ENCODE results near the gene OR2L8.

The OR2L8 gene, protein sequence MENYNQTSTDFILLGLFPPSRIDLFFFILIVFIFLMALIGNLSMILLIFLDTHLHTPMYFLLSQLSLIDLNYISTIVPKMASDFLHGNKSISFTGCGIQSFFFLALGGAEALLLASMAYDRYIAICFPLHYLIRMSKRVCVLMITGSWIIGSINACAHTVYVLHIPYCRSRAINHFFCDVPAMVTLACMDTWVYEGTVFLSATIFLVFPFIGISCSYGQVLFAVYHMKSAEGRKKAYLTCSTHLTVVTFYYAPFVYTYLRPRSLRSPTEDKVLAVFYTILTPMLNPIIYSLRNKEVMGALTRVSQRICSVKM

DNA sequence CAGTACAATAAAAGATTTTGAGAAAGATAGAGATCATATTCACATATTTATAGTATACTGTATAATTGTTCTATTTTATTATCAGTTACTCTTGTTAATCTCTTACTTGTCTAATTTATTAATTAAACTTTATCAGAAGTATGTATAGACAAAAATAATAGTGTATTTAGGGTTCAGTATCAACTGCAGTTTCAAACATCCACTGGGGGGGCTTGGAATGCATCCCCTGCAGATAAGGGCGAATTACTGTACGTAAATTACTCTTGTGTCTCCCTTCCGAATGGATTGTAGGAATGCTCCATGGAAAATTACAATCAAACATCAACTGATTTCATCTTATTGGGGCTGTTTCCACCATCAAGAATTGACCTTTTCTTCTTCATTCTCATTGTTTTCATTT, at the start of gene OR2L8:
OR2L8 (plus strand) TSS at position 301 of the 400 bp plus-strand sequence; CDS start at position 301, 0 bp downstream.
- no peak for TF ChIP-seq ZNF274 (IDR thresholded peaks at IDR 0.05; ENCODE audit: low read depth, low read length)
- no peak for TF ChIP-seq SUZ12 (IDR thresholded peaks at IDR 0.05; ENCODE audit: extremely low read depth, insufficient read depth, insufficient read length)
- TF ChIP-seq YY1 (IDR thresholded peaks at IDR 0.05; ENCODE audit: insufficient read depth, insufficient read length): no peak
- Histone ChIP-seq H3K9me3 (ENCODE audit: insufficient read depth, low read length) (no peaks in the 10 kb centered on the region), H3K4me3 (ENCODE audit: insufficient read length, low read depth) (no peak within 1 kb of the TSS), H3K36me3 (ENCODE audit: insufficient read depth, insufficient read length, low read length) (no peaks in the 10 kb centered on the region), H3K4me1 (ENCODE audit: insufficient read depth, insufficient read length) (no peaks in the 10 kb centered on the region), H3K9ac (ENCODE audit: insufficient read length, low read depth) (no peak within 1 kb of the TSS), H3K27me3 (ENCODE audit: insufficient read depth, insufficient read length) (no peaks in the 10 kb centered on the region)
- DNase-seq (ENCODE audit: low read depth, low spot score): no peak

DNA sequence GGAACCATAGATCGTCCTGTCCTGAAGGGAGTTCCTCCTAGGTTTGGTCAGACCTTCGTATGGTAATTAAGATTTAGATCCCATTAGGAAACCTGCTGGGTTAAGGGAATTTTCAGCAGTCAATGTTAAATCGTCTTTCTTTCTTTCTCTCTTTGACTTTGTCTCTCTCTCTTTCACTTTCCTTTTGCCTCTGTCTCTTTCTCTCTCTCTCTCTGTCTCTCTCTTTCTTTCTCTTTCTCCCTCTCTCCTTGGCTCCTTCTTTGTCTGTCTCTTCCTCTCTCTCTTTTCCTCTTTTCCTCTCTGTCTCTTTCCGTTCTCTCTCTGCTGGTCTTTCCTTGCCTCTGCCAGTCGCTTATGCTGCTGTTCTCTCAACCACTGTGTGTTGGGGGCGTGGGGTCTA, 44.5 kb upstream of the OR2L8 start:
- TF ChIP-seq YY1 (IDR thresholded peaks at IDR 0.05; ENCODE audit: insufficient read depth, insufficient read length) (no peak), SUZ12 (IDR thresholded peaks at IDR 0.05; ENCODE audit: extremely low read depth, insufficient read depth, insufficient read length) (no peak), ZNF274 (IDR thresholded peaks at IDR 0.05; ENCODE audit: low read depth, low read length) (no peak)
- Histone ChIP-seq H3K4me3 (ENCODE audit: insufficient read length, low read depth) (no peak overlapping the region), H3K36me3 (ENCODE audit: insufficient read depth, insufficient read length, low read length) (no peaks in the 10 kb centered on the region), H3K9me3 (ENCODE audit: insufficient read depth, low read length) (peaks cover 11% of the 10 kb centered on the region; the same call in 1 of the 2 replicates), H3K9ac (ENCODE audit: insufficient read length, low read depth) (no peak overlapping the region), H3K27me3 (ENCODE audit: insufficient read depth, insufficient read length) (no peaks in the 10 kb centered on the region), H3K4me1 (ENCODE audit: insufficient read depth, insufficient read length) (no peaks in the 10 kb centered on the region)
- DNase-seq (ENCODE audit: low read depth, low spot score): no peak

DNA sequence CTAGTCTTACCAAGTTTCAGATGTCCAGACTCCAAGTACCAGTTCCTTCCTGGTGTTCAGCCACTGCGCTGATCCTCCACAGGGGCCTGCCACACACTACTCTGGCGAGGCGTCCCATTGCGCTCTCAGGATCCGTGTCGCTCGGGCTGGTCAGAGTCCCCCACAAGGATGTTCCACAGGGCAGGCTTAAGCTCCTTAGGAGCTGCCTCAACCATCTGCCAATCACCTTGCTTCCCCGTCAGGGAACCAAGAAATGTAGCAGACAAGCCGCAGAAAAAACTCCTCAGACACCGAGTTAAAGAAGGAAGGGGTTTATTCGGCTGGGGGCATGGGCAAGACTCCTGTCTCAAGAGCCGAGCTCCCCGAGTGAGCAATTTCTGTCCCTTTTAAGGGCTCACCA, 43.5 kb upstream of the OR2L8 start:
- DNase-seq (ENCODE audit: low read depth, low spot score): no peak
- Histone ChIP-seq H3K36me3 (ENCODE audit: insufficient read depth, insufficient read length, low read length) (no peaks in the 10 kb centered on the region), H3K4me3 (ENCODE audit: insufficient read length, low read depth) (no peak overlapping the region), H3K9ac (ENCODE audit: insufficient read length, low read depth) (no peak overlapping the region), H3K27me3 (ENCODE audit: insufficient read depth, insufficient read length) (no peaks in the 10 kb centered on the region), H3K9me3 (ENCODE audit: insufficient read depth, low read length) (peaks cover 11% of the 10 kb centered on the region; the same call in 1 of the 2 replicates), H3K4me1 (ENCODE audit: insufficient read depth, insufficient read length) (no peaks in the 10 kb centered on the region)
- TF ChIP-seq YY1 (IDR thresholded peaks at IDR 0.05; ENCODE audit: insufficient read depth, insufficient read length): no peak
- TF ChIP-seq SUZ12 (IDR thresholded peaks at IDR 0.05; ENCODE audit: extremely low read depth, insufficient read depth, insufficient read length): no peak
- TF ChIP-seq ZNF274 (IDR thresholded peaks at IDR 0.05; ENCODE audit: low read depth, low read length): no peak

DNA sequence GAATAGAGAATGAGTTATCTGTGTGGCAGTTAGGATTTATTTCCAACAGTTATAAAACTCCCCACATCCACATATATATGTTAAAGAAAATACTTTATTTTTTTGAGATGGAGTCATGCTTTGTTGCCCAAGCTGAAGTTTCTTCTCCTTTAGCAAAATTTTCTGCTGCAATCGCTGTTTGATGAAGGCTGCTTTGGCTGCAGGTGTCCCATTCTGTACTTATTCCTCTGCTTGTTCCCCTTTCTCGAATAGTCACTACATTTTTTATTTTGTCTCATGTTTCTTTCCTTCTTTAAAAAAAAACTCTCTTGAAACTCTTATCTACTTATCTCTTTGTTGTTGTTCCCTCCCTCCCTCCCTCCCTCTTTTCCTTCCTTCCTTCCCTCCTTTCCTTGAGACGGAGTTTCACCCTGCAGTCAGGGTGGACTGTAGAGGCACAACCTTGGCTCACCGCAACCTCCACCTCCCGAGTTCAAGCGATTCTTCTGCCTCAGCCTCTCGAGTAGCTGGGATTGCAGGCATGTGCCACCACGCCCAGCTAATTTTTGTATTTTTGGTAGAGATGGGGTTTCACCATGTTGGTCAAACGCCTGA, 42.7 kb upstream of the OR2L8 start:
- Histone ChIP-seq H3K9me3 (ENCODE audit: insufficient read depth, low read length) (peaks cover 11% of the 10 kb centered on the region; the same call in 1 of the 2 replicates), H3K4me1 (ENCODE audit: insufficient read depth, insufficient read length) (no peaks in the 10 kb centered on the region), H3K27me3 (ENCODE audit: insufficient read depth, insufficient read length) (no peaks in the 10 kb centered on the region), H3K36me3 (ENCODE audit: insufficient read depth, insufficient read length, low read length) (no peaks in the 10 kb centered on the region), H3K4me3 (ENCODE audit: insufficient read length, low read depth) (no peak overlapping the region), H3K9ac (ENCODE audit: insufficient read length, low read depth) (no peak overlapping the region)
- TF ChIP-seq YY1 (IDR thresholded peaks at IDR 0.05; ENCODE audit: insufficient read depth, insufficient read length) (no peak), SUZ12 (IDR thresholded peaks at IDR 0.05; ENCODE audit: extremely low read depth, insufficient read depth, insufficient read length) (no peak), ZNF274 (IDR thresholded peaks at IDR 0.05; ENCODE audit: low read depth, low read length) (no peak)
- no peak for DNase-seq (ENCODE audit: low read depth, low spot score)

DNA sequence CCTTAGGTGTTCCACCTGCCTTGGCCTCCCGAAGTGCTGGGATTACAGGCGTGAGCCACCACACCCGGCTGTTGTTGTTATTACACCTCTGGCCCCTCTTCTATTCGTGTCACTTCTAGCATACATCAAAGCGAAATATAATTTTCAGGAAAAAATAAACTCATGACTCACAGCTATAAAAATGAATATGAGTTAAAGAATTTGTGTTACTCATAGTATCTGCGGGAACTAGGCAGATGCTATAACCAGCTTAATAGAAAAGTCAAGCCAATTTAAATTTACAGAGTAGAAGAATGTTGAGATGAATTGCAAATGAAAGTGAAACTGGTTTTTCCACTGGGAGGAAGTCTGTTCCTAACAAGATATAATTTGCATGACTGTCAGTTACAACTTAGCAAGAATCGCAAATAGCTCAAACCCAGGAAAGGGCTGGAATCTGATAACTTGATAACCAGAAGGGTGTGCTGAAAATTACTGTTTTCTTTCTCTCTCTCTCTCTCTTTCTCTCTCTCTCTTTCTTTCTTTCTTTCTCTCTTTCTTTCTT, 42.1 kb upstream of the OR2L8 start:
- H3K36me3 ChIP-seq (ENCODE audit: insufficient read depth, insufficient read length, low read length): no peaks in the 10 kb centered on the region
- no peak overlapping the region for H3K9ac ChIP-seq (ENCODE audit: insufficient read length, low read depth)
- DNase-seq (ENCODE audit: low read depth, low spot score): no peak
- H3K4me3 ChIP-seq (ENCODE audit: insufficient read length, low read depth): no peak overlapping the region
- H3K27me3 ChIP-seq (ENCODE audit: insufficient read depth, insufficient read length): no peaks in the 10 kb centered on the region
- no peak for TF ChIP-seq YY1 (IDR thresholded peaks at IDR 0.05; ENCODE audit: insufficient read depth, insufficient read length)
- H3K9me3 ChIP-seq (ENCODE audit: insufficient read depth, low read length): peaks cover 11% of the 10 kb centered on the region; the same call in 1 of the 2 replicates
- no peaks in the 10 kb centered on the region for H3K4me1 ChIP-seq (ENCODE audit: insufficient read depth, insufficient read length)

DNA sequence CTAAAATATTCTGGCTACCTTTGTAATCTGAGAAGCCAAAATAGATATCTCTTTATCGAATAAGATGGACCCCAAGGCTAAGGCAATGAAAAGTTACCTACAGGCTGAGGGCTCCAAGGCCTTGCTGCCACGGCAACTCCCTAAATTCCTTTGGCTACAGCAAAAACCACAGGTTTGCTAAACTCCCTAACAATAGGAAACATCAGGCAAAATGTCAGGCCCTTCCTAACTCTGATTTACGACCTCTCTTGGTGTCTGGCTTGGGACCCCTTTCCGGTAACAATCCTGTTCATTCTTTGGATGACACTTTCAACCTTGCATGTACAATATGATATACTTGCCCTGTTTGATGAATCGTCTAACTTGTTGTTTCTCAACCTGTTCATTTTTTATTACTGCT, 39.9 kb upstream of the OR2L8 start:
- H3K4me3 ChIP-seq (ENCODE audit: insufficient read length, low read depth): no peak overlapping the region
- TF ChIP-seq YY1 (IDR thresholded peaks at IDR 0.05; ENCODE audit: insufficient read depth, insufficient read length) (no peak), SUZ12 (IDR thresholded peaks at IDR 0.05; ENCODE audit: extremely low read depth, insufficient read depth, insufficient read length) (no peak), ZNF274 (IDR thresholded peaks at IDR 0.05; ENCODE audit: low read depth, low read length) (no peak)
- no peak overlapping the region for H3K9ac ChIP-seq (ENCODE audit: insufficient read length, low read depth)
- DNase-seq (ENCODE audit: low read depth, low spot score): no peak
- H3K27me3 ChIP-seq (ENCODE audit: insufficient read depth, insufficient read length): no peaks in the 10 kb centered on the region
- H3K4me1 ChIP-seq (ENCODE audit: insufficient read depth, insufficient read length): no peaks in the 10 kb centered on the region
- no peaks in the 10 kb centered on the region for H3K36me3 ChIP-seq (ENCODE audit: insufficient read depth, insufficient read length, low read length)
- peaks cover 11% of the 10 kb centered on the region; the same call in 1 of the 2 replicates for H3K9me3 ChIP-seq (ENCODE audit: insufficient read depth, low read length)

DNA sequence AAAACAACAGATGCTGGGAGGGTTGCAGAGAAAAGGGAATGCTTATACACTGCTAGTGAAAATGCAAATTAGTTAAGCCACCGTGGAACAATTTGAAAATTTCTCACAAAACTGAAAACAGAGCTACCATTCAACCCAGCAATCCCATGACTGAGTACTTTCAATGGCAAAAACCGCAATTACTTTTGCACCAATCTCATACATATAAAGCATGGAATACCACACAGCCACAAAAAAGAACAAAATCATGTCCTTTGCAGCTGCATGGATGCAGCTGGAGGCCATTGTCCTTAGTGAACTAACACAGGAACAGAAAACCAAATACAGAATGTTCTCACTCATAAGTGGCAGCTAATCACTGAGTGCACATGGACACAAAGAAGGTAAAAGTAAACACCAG, 34.9 kb upstream of the OR2L8 start:
- no peaks in the 10 kb centered on the region for H3K4me1 ChIP-seq (ENCODE audit: insufficient read depth, insufficient read length)
- DNase-seq (ENCODE audit: low read depth, low spot score): no peak
- H3K9ac ChIP-seq (ENCODE audit: insufficient read length, low read depth): no peak overlapping the region
- no peaks in the 10 kb centered on the region for H3K36me3 ChIP-seq (ENCODE audit: insufficient read depth, insufficient read length, low read length)
- no peak overlapping the region for H3K4me3 ChIP-seq (ENCODE audit: insufficient read length, low read depth)
- H3K27me3 ChIP-seq (ENCODE audit: insufficient read depth, insufficient read length): no peaks in the 10 kb centered on the region
- H3K9me3 ChIP-seq (ENCODE audit: insufficient read depth, low read length): no peaks in the 10 kb centered on the region
- TF ChIP-seq ZNF274 (IDR thresholded peaks at IDR 0.05; ENCODE audit: low read depth, low read length) (no peak), SUZ12 (IDR thresholded peaks at IDR 0.05; ENCODE audit: extremely low read depth, insufficient read depth, insufficient read length) (no peak), YY1 (IDR thresholded peaks at IDR 0.05; ENCODE audit: insufficient read depth, insufficient read length) (no peak)
